ENCODE measurements around the gene ZC3H12D. TPM values are rescaled to one million over a fixed set of nuclear protein-coding genes. Genes with fewer than 3 reads are reported as not detected.

The ZC3H12D gene
- total and polyA plus RNA-seq, 2 of the 8 experiments (the other 6 are each of a cell fraction or from before 2014, with no cell fraction given): 0.05 to 0.07 TPM

DNA sequence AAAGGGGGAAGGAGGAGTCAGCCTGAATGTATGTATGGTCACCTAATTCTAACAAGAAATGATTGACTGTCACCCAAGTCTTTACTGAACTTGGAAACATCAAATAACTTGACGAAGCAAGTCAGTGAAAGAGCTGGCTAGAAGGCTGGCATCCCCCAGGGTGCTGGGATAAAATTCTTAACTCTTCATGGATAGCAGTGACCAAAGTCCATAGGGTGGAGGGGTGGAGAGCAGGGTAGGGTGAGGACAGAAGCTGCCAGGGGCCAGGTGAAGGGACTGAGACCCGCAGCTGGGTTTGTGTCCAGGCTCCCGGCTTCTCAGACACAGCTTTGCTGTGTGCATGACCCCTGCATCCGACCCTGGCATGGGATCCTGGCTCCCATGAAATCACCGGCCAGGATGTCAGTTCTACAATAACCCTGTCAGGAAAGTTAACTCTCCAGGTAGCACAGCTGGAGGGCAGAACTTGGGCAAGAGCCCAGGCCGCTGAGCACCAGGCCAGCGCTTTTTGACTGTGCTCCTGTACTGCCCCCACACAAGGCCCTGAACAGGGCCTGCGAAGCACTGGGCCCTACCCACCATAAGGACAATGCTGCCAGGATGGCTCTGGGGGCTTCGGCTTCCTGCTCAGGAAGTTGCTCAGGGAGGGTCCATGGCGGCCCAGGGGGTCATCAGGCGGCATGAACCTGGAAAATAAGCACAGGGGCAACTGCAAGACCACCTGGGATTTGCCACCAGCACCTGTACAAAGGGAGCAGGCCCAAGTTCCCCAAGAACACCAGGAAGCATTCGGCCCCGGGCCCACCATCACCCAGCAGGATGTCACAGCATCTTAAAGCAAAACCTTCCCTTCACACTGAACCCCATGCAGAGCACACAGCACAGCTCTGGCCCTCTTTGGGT is 32.5 kb downstream of the ZC3H12D start (continued):
- TF ChIP-seq CHD7 (IDR thresholded peaks at IDR 0.05; ENCODE audit: insufficient replicate concordance, low read length): no peak
- no peak for TF ChIP-seq CBX8 (IDR thresholded peaks at IDR 0.05; ENCODE audit: borderline replicate concordance, low read depth, low read length)
- TF ChIP-seq CHD1 (IDR thresholded peaks at IDR 0.05; ENCODE audit: low read depth, low read length): no peak
- TF ChIP-seq SAP30 (IDR thresholded peaks at IDR 0.05; ENCODE audit: insufficient read depth, insufficient replicate concordance, low read length): no peak
- no peak for TF ChIP-seq JUND (IDR thresholded peaks at IDR 0.05; ENCODE audit: low read length)
- no peak for TF ChIP-seq SRF (IDR thresholded peaks at IDR 0.05; ENCODE audit: low read depth, low read length)
- no peak for TF ChIP-seq SUZ12 (IDR thresholded peaks at IDR 0.05; ENCODE audit: low read length)
- TF ChIP-seq, protein P1, sequence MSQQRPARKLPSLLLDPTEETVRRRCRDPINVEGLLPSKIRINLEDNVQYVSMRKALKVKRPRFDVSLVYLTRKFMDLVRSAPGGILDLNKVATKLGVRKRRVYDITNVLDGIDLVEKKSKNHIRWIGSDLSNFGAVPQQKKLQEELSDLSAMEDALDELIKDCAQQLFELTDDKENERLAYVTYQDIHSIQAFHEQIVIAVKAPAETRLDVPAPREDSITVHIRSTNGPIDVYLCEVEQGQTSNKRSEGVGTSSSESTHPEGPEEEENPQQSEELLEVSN (IDR thresholded peaks at IDR 0.05): no peak
- no peak for TF ChIP-seq TCF12 (IDR thresholded peaks at IDR 0.05; ENCODE audit: low read depth, low read length)
